Mucosa of rectum (tissue), 2 donors: ENCODE measurements around the gene CPM.
"Not testable (repeated sequence)": the region's sequence is repeated elsewhere in the genome, so short reads cannot be mapped to it uniquely, and the experiment has no call there.

Experiments
- H3K27ac ChIP-seq, 2 donors: one replicate each; pipeline ENCODE4 v1.7.0; 2013; ENCODE audit warnings: inconsistent platforms in 2 of 2, low read depth in 2 of 2, low read length in 2 of 2
- H3K27me3 ChIP-seq, 2 donors: one replicate each; pipeline ENCODE4 v1.7.0; 2013; ENCODE audit warnings: low read length in 2 of 2; ENCODE audit not compliant: control insufficient read depth in 2 of 2, insufficient read depth in 2 of 2
- H3K36me3 ChIP-seq, 2 donors: one replicate each; pipeline ENCODE4 v1.7.0; 2013; ENCODE audit warnings: low read length in 2 of 2; ENCODE audit not compliant: control insufficient read depth in 2 of 2, insufficient read depth in 2 of 2
- H3K4me1 ChIP-seq, 2 donors: one replicate each; pipeline ENCODE4 v1.7.0; 2013; ENCODE audit warnings: low read length in 2 of 2, mild to moderate bottlenecking in 1 of 2; ENCODE audit not compliant: control insufficient read depth in 2 of 2, insufficient read depth in 2 of 2
- H3K4me3 ChIP-seq, 2 donors: one replicate each; pipeline ENCODE4 v1.7.0; 2013; ENCODE audit warnings: low read length in 2 of 2
- H3K9ac ChIP-seq, 2 donors: one replicate each; pipeline ENCODE4 v1.7.0; 2013; ENCODE audit warnings: low read length in 2 of 2, low read depth in 1 of 2, mild to moderate bottlenecking in 1 of 2
- H3K9me3 ChIP-seq, 2 donors: one replicate each; pipeline ENCODE4 v1.7.0; 2013; ENCODE audit warnings: low read length in 2 of 2; ENCODE audit not compliant: control insufficient read depth in 2 of 2
- donor health status: healthy.
- donor health status: Normal muscosa, but diverticular disease.

Gene CPM

GRCh38 chr12:68823696-68824095, 109.3 kb downstream of the CPM start:
- H3K36me3 ChIP-seq, result peaks cover 52 to 68% of the 10 kb centered on the region in 2 donors
- H3K27ac ChIP-seq, result no peak overlapping the region
- H3K27me3 ChIP-seq, result no peaks in the 10 kb centered on the region

GRCh38 chr12:68821357-68822188, 111.4 kb downstream of the CPM start:
- no peak overlapping the region for H3K27ac ChIP-seq
- H3K36me3 ChIP-seq, result peaks cover 53 to 69% of the 10 kb centered on the region in 2 donors
- H3K9me3 ChIP-seq, result no peaks in the 10 kb centered on the region
- no peaks in the 10 kb centered on the region for H3K4me1 ChIP-seq
- no peak overlapping the region for H3K4me3 ChIP-seq
- no peak overlapping the region for H3K9ac ChIP-seq
- H3K27me3 ChIP-seq, result no peaks in the 10 kb centered on the region

More at GRCh38 chr12:68823696-68824095, 109.3 kb downstream of the CPM start:
- no peaks in the 10 kb centered on the region for H3K9me3 ChIP-seq
- H3K4me1 ChIP-seq, result no peaks in the 10 kb centered on the region
- H3K4me3 ChIP-seq, result no peak overlapping the region
- H3K9ac ChIP-seq, result no peak overlapping the region

GRCh38 chr12:68819481-68819880, 113.5 kb downstream of the CPM start:
- not testable (repeated sequence) for H3K27ac ChIP-seq, H3K9ac ChIP-seq, H3K4me3 ChIP-seq, H3K9me3 ChIP-seq, H3K27me3 ChIP-seq, H3K4me1 ChIP-seq
- H3K36me3 ChIP-seq, result peaks cover 47 to 61% of the 10 kb centered on the region in 2 donors

- no peak overlapping the region for H3K4me3 ChIP-seq
- no peaks in the 10 kb centered on the region for H3K27me3 ChIP-seq
- peaks cover 46 to 48% of the 10 kb centered on the region in 2 donors for H3K36me3 ChIP-seq
- H3K9ac ChIP-seq, result no peak overlapping the region
- H3K9me3 ChIP-seq, result no peaks in the 10 kb centered on the region
- no peak overlapping the region for H3K27ac ChIP-seq
- H3K4me1 ChIP-seq, result peaks cover 3 to 5% of the 10 kb centered on the region in 2 donors
Observed at GRCh38 chr12:68815928-68816800, 116.8 kb downstream of the CPM start.

- peaks cover 3 to 5% of the 10 kb centered on the region in 2 donors for H3K4me1 ChIP-seq
- H3K36me3 ChIP-seq, result peaks cover 41 to 43% of the 10 kb centered on the region in 2 donors
- H3K9me3 ChIP-seq, result no peaks in the 10 kb centered on the region
- no peak overlapping the region for H3K4me3 ChIP-seq
- no peak overlapping the region for H3K27ac ChIP-seq
- no peak overlapping the region for H3K9ac ChIP-seq
- no peaks in the 10 kb centered on the region for H3K27me3 ChIP-seq
Observed at GRCh38 chr12:68815232-68815927, 117.6 kb downstream of the CPM start.

GRCh38 chr12:68814490-68815231, 118.3 kb downstream of the CPM start:
- no peak overlapping the region for H3K4me3 ChIP-seq
- no peaks in the 10 kb centered on the region for H3K9me3 ChIP-seq
- H3K27ac ChIP-seq, result no peak overlapping the region
- H3K4me1 ChIP-seq, result peaks cover 3 to 5% of the 10 kb centered on the region in 2 donors
- H3K27me3 ChIP-seq, result no peaks in the 10 kb centered on the region
- peaks cover 36 to 43% of the 10 kb centered on the region in 2 donors for H3K36me3 ChIP-seq
- H3K9ac ChIP-seq, result no peak overlapping the region

- H3K4me1 ChIP-seq, result peaks cover 3 to 9% of the 10 kb centered on the region in 2 donors
- H3K9me3 ChIP-seq, result no peaks in the 10 kb centered on the region
- peaks cover 35 to 38% of the 10 kb centered on the region in 2 donors for H3K36me3 ChIP-seq
- no peak overlapping the region for H3K27ac ChIP-seq
- H3K4me3 ChIP-seq, result no peak overlapping the region
- no peak overlapping the region for H3K9ac ChIP-seq
- H3K27me3 ChIP-seq, result no peaks in the 10 kb centered on the region
Observed at GRCh38 chr12:68813242-68813593, 119.8 kb downstream of the CPM start.

- Histone ChIP-seq H3K27me3 (no peaks in the 10 kb centered on the region), H3K36me3 (peaks cover 34 to 35% of the 10 kb centered on the region in 2 donors), H3K9ac (no peak overlapping the region), H3K4me1 (peaks cover 3 to 9% of the 10 kb centered on the region in 2 donors), H3K27ac (no peak overlapping the region), H3K9me3 (no peaks in the 10 kb centered on the region), H3K4me3 (no peak overlapping the region)
Observed at GRCh38 chr12:68812553-68813241, 120.3 kb downstream of the CPM start.

GRCh38 chr12:68811573-68811972, 121.4 kb downstream of the CPM start:
- H3K27ac ChIP-seq, H3K27me3 ChIP-seq, H3K9ac ChIP-seq, H3K4me3 ChIP-seq, H3K9me3 ChIP-seq: not testable (repeated sequence)
- peaks cover 3 to 11% of the 10 kb centered on the region in 2 donors for H3K4me1 ChIP-seq
- peaks cover 27 to 28% of the 10 kb centered on the region in 2 donors for H3K36me3 ChIP-seq
